GM21737 (cell line): Measurements from ENCODE around the gene SLC7A7.
A peak's percentile ranks its signal among the peaks of the same experiment; 100 is the strongest.
"Not testable (repeated sequence)": the region's sequence is repeated elsewhere in the genome, so short reads cannot be mapped to it uniquely, and the experiment has no call there.

Experiments
- ATAC-seq: cut with Tn5 transposase; IDR thresholded peaks from one replicate; pipeline ENCODE4 v1.9.1; 2021; ENCODE audit warnings: mild to moderate bottlenecking, moderate library complexity; ENCODE audit not compliant: unreplicated experiment

The SLC7A7 gene

DNA sequence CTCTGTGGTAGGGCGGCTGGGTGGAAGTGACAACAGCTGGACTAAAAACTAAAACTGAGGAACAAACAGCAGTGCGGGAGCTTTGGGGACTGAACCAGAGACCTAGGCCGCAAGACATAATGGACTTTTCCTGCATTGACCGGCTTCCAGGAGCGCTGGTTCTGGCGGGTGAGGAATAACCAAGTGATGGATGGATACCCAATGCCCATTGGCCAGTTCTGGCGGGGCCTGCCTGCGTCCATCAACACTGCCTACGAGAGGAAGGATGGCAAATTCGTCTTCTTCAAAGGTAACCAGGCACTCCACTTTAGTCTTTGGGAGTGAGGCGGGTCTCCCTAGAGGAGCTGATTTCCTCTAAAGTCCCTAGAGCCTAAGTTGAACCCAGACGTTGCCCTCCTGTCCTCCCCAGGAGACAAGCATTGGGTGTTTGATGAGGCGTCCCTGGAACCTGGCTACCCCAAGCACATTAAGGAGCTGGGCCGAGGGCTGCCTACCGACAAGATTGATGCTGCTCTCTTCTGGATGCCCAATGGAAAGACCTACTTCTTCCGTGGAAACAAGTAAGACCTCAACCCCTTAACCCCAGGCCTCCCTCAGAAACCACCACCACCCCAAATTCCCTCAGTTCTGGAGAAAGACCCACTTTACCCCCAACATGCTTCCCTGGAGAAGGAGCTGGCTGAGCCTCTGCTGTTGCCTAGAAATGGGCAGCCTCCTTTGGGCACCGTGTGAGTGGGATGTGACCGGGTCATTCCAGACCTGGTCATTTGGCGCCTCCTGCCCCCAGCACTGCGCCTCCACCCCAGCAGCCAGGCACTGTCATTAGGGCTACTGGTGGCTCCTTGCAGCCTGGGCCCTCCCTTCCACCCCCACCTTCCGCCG, 29.2 kb upstream of the SLC7A7 start:
- no peak for ATAC-seq

DNA sequence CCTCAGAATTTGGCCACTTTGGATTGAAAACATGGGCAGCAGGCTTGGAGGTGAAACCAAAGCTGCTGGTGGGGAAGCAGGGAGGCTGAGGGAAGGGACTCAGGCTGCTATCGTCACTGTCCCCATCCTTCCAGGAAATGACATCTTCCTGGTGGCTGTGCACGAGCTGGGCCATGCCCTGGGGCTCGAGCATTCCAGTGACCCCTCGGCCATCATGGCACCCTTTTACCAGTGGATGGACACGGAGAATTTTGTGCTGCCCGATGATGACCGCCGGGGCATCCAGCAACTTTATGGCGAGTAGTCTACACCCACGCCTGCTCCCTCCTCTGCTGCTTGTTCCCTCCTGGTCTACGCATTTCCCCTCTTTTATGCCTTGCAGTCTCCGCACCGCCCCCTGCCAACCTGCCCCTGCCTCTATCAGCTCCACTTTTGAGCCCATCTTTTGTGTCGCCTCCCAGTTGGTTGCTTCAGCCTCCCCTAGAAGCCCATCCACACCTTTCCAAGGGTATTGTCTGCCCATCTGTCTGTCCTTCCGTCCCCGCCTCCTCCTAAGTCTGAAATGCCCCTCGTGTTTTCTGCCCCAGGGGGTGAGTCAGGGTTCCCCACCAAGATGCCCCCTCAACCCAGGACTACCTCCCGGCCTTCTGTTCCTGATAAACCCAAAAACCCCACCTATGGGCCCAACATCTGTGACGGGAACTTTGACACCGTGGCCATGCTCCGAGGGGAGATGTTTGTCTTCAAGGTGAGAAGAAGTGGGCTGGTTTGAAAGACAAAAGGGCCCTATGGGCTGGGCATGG, 28.1 kb upstream of the SLC7A7 start:
- ATAC-seq, result no peak

DNA sequence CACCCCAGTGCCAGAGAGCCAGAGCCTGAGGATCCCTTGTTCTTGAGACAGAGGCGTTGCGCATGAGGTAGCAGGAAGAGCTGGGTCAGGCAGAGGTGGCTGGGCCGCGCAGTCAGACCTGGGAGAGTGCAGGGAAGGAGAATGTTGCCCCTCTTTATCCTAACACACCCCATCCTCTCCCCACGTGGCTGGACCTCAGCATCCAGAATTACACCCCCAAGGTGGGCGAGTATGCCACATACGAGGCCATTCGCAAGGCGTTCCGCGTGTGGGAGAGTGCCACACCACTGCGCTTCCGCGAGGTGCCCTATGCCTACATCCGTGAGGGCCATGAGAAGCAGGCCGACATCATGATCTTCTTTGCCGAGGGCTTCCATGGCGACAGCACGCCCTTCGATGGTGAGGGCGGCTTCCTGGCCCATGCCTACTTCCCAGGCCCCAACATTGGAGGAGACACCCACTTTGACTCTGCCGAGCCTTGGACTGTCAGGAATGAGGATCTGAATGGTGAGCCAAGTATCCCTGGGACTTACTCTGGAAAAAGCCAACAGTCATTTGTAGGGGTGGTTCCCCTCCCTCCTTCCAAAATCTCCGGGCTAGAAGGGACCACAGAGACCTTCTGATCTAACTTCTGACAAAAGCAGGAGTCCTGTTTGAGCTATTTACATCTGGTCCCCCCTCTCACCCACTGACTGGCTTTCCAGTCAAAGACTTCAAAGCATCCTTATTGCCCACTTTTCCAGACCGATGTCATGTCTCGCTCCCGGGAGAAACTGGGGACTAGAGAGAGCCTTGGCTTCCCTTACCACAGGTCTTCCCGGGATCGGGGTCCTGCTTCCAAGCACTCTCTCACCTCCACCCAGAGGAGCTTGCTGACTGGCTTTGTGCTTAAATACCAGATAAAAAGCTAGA, 27.2 kb upstream of the SLC7A7 start:
- no peak for ATAC-seq

DNA sequence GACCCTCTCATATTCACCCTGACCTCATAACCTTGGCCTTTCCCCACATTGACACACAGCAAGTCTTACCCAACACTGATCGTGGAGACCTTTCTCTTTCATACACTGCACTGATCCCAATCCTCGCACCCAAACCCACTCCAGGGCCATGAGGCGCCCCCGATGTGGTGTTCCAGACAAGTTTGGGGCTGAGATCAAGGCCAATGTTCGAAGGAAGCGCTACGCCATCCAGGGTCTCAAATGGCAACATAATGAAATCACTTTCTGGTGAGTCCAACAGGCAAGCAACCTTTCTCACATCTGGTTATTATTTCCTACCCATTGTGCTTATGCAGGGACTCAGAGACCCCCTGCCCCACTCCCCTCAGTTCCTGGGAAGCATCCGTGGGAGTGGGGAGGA, 26.5 kb upstream of the SLC7A7 start:
- no peak for ATAC-seq

DNA sequence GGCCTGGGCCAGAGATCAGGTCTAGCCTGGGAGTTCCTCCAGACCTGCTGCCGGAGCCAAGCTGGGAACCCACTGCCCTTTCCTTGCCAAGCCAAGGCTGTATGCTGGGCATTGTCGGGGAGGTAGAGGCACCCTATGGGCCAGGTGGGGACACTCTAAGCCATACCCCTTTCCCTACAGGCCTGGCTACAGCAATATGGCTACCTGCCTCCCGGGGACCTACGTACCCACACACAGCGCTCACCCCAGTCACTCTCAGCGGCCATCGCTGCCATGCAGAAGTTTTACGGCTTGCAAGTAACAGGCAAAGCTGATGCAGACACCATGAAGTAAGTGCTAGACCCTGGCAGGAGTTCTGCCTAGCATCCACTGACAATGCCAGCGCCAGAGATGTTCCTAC, 26.1 kb upstream of the SLC7A7 start:
- ATAC-seq, result no peak

DNA sequence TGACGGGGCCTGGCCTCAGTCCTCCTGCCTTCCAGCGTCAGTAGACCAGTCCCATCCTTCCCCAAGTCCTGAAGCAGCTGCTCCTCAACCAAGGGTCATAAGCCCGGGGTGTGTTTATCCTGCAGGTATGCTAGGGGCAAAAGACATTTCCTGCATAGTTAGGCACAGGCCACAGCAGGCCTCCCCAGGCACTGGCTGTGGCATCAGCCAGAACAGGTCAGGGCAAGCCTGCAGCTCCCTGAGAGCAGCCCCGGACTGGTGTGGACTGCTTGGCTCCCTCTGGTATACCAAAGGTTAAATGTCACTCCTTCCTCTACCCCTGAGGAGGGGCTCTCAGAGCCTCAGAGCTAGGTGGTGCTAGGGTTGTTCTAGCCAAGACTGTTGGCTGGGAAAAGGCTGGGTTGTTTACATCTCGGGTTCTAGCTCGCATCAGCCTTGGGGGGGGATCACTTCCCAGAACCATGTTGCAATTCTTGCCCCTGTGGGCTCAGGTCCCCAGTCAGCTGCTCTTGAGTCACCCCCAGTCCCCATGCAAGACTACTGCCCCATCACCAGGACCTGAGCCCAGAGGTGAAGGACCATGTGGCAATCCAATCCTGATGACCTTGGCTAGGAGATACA, 24.0 kb upstream of the SLC7A7 start:
- ATAC-seq, result no peak

DNA sequence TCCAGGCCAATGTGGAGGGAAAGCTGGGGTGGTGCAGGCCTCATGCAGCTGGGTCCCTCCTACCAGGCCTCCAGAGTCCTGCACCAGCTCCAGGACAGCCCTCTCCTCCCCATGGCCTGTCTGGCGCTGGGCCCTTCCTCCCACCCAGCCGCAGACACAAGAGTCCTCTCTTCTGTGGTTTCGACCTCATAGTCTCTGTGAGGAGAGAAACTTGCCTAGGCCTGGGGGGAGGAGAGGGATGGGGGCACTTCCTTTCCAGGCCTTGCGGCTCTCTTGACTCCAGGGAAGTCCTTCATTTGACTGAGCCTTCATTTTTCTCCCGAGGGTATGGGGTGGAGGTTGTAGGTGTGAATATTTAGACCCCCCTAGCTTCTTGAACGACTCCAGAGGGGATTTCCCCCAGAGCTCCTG, 23.4 kb upstream of the SLC7A7 start:
- no peak for ATAC-seq

DNA sequence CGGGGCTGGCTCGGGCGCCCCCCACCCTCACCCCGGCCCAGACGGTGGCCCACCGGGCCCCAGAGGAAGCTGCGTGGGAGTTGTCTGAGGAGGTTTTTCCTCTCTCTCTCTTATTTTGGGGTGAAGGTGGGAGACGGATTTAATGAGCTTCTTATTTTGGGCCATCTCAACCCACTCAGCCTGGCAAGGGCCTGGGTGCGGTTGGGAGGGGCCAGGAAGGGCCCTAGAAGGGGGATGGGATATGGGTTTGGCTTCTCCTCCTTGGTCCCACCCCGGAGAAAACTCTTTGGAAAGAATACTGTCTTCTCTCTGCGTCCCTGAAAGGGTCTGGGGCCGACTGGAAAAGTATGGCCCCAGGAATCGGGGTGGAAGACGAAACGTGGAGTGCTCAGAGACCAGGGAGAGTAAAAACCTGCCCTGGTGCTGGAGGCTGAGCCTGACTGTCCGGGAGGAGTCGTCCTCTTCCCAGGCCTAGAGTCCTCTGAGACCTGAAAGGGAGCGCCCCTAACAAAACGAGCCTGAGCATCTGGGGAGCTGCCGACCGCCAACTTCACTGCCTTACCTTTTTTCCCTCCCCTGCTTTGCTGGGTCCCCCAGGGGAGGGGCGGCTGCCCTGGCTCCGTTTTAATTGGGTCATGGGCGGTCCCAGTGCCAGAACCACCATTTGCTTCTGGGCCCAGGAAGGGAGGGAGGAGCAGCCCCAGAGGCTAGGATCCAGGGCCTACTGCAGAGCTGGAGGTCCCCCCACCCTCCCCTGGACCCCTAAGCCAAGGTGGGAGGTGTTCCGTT, 22.7 kb upstream of the SLC7A7 start:
- ATAC-seq, result no peak

DNA sequence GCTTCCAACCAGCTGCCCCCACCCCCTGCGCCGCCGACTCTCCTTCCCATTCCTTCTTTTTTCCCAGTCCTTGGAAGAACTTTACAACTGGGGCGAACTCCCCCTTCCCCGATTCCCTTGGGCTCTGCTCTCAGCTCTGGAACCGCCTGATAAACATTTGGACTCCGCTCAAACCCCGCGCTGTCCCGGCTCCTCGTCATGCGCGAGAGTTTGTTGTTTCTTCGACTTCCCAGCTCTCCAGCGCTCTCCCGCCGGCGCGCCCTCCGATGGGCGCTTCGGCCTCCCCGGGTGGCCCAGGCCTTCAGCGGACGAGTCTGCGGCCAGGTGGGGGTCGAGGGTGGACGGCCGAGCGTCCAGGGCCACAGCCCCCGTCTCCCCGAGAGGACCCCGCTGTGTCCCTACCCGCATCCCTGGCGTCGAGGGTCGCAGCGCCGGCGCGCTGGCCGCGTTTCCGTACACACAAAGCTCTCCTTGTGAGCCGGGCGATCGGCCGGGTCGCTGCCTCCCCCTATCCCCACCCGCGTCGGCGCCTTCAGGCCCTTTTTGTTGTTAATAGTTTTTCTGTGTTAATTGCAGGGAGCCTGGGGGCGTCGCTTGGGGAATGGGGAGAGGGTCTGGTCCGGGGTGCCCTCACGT, 22.0 kb upstream of the SLC7A7 start:
- ATAC-seq, result no peak

DNA sequence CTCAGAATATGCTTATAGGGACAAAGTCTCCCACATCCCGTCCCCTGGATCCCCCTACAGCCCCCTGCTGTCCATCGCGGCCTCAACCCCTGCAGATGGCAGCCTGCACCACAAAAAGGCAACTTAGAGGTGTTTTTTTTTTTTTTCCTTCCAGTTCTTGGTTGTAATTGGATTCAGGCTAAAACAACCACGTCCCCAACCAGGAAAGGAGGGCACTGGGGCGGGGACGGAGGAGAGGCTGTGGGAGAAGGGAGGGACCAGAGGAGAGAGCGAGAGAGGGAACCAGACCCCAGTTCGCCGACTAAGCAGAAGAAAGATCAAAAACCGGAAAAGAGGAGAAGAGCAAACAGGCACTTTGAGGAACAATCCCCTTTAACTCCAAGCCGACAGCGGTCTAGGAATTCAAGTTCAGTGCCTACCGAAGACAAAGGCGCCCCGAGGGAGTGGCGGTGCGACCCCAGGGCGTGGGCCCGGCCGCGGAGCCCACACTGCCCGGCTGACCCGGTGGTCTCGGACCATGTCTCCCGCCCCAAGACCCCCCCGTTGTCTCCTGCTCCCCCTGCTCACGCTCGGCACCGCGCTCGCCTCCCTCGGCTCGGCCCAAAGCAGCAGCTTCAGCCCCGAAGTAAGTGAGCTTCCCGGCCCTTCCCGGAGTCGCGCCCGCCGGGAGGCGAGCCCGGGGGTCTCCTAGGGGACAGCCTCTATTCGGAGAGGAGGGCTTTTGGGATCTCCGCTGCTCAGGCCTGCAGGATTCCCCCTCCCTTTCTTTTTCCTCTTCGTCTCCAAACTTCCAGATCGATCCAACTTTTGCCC, 21.3 kb upstream of the SLC7A7 start, which contains the start of gene MMP14:
Gene MMP14 (plus strand): TSS at position 285 of the 813 bp plus-strand sequence. CDS start 233 bp downstream, at position 518.
- ATAC-seq, result no peak

DNA sequence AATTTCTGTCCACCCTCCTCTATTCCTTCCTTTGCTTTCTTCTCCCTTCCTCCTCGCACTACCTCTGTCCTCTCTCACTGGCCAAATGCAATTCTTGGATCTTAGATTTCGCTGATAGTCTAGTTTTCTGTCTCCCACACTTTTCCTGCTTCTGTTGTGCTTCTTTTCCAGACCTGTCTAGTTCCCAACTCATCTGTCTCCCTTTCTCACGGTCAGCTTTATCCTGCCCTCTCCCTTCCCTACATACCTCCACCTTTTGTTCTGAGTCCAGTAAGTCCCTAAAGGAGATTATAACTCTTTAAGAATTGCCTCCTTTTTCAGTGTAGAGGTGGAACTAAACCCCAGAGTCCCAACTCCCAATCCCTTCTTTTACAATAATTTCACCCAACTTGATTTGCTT, 20.3 kb upstream of the SLC7A7 start:
- no peak for ATAC-seq

DNA sequence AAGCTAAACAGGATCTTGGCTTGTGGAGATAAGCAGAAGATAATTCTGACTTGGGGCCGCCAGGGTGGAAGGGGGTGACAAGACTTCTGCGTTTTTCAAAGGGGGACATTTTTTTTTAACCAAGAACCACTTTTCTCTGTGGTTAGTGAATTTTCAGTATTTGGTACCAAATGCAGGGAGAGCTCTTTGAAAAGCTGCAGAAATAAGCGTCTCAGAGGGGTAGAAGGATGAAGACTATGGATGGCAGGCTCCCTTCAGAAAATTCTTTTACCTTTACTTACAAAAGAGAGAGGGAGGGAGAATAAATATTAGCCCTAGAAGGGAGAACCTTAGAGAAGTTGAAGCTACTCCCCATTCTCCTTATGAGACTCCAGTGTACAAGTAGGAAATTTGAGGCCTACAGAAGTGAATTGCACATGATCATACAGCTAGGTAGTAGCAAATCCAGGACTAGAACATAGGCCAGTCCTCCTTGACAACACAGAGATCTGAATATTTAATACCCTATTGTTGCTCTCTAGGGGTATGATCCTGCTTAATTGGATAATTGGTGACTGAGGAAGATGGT, 15.3 kb upstream of the SLC7A7 start:
- ATAC-seq, result no peak

DNA sequence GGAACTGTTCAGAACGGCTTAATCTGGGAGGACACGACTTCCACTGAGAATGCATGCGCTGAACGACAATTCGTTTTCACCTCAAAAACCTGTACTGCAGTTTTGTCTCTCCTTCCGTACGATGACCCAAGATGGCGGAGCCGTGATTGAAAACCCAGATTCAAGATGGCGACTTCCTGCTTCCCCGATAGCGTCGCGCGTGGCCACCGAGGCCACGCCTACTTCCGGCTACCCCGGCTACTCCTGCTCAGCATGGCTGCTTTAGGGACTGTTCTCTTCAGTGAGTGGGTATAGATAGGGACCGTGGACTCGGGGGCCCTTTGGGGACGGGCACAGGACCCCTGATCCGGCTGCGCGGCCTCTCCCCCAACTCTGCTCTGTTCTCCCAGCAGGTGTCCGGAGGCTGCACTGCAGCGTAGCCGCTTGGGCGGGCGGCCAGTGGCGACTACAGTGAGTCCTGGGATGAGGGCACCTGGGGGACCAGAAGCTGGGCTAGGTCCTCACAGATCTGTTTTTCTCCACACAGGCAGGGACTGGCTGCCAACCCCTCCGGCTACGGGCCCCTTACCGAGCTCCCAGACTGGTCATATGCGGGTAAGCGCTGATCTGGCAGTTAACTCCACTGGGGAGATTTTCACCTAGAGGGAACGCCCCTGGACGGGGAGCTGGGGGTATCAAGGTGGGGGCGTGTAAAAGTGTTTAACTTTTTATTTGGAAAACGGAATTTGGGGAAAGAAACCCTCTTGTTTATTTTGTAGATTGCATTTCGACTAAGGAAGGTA, 14.6 kb upstream of the SLC7A7 start, which contains the start of gene MRPL52:
Gene MRPL52 (plus strand): TSS at position 227 of the 782 bp plus-strand sequence. CDS start 26 bp downstream, at position 253.
- ATAC-seq, result peak; percentile 88

DNA sequence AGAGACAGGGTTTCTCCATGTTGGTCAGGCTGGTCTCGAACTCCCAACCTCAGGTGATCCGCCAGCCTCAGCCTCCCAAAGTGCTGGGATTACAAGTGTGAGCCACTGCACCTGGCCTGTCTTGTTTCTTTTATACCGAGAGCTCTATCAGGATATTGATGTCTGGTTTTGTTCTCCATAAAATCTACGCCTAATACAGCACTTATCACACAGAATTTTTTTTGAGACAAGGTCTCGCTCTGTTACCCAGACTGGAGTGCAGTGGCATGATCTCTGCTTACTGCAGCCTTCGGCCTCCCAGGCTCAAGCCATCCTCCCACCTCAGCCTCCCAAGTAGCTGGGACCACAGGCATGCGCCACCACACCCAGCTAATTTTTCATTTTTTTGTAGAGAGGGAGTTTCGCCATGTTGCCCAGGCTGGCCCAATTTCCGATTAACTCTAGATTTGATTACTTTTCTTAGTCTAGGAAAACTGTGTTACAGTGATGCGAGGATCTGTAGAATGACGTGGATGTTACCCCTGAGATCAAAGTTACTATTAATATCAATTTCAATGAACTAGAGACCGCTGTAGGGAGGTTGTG, 13.9 kb upstream of the SLC7A7 start:
- ATAC-seq, result not testable (repeated sequence)

DNA sequence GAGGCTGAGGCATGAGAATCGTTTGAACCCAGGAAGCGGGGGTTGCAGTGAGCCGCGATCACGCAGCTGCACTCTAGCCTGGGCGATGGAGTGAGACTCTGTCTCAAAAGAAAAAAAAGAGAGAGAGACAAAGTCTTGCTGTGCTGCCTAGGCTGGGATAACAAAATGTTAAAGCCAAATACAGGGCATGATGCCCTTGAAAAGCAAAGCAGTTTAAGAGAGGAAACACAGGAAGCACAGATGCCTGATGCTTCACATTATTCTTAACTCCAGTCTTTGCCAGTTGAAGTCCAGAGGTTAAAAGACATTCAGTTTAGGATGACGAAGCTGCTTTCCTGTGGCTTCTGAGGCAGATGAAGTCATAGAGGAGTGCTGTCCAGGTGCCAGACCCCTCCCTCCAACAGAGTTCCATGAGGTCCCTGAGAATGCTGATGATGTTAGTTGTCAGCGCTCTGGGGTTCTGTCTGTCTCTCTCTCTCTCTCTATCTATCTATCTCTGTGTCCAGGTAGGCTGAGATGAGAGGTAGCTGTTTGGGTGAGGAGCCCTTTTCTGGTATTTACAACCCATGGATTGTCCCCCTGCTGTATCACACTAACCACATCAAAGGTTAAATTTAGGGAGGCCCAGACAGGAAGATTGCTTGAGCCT, 9.6 kb upstream of the SLC7A7 start:
- no peak for ATAC-seq

DNA sequence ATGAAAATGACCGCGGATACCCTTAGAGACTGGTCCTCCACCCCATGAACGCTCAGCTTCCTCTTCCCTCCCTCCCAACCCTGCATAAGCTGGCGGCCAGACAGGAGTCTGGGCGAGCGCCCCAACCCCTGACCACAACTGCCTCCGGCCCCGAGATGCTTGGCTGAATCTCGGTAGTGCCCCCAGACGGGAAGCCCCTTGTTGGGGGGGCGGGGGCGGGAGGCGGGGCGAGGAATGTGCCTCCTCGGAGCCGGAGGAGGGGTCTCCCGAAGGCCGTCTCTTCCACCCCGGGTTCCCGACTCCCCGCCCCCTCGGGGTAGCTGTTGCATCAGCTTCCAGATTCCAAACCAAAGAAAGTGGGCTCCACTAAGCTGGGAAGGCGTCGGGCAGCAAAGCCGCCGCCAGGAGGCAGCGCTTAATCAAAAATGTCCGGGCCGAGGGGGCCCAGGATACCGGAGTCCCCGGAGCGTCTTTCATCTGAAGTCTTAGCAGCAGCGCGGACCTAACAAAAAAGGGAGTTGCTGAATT, 7.4 kb upstream of the SLC7A7 start:
- ATAC-seq, result peak; percentile 46
